Activated CD4-positive, CD25-positive, alpha-beta regulatory T cell (primary cell): Measurements from ENCODE around the gene TRAF4.
"Not testable (repeated sequence)": the region's sequence is repeated elsewhere in the genome, so short reads cannot be mapped to it uniquely, and the experiment has no call there.

Experiments used
- DNase-seq, 4 experiments: peaks; one replicate each; lab custom pipeline; 2025; lab: John Stamatoyannopoulos, UW

The TRAF4 gene

DNA sequence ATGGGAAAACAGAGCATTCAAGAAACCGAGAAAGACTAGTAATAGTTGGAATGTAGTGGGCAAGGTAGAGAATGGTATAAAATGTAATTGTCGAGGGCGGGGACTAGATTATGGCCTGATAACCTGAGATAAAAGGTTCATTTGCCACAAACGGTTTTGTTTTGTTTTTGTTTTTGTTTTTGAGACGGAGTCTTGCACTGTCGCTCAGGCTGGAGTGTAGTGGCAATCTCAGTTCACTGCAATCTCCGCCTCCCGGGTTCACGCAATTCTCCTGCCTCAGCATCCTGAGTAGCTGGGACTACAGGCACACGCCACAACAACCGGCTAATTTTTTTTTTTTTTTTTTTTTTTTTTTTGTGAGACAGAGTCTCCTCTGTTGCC is 13.9 kb upstream of the TRAF4 start:
- DNase-seq = no peak

DNA sequence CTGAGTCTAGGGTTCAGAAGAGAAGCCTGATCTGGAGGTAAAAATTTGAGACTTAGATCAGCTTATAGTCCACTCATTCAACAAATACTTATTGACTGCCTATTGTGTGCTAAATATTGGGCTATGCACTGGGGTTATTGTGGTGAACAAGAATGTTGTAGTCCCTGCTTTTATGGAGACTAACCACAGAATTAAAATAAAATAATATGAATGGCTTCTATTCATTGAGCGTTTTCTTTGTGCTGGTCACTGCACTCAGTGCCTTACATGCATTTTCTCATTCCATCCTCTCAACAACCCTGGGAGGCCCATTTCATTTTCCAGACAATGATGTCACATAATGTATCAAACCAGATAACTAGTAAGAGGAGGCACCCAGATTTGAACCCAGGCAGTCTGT is 10.5 kb upstream of the TRAF4 start:
- no peak for DNase-seq

DNA sequence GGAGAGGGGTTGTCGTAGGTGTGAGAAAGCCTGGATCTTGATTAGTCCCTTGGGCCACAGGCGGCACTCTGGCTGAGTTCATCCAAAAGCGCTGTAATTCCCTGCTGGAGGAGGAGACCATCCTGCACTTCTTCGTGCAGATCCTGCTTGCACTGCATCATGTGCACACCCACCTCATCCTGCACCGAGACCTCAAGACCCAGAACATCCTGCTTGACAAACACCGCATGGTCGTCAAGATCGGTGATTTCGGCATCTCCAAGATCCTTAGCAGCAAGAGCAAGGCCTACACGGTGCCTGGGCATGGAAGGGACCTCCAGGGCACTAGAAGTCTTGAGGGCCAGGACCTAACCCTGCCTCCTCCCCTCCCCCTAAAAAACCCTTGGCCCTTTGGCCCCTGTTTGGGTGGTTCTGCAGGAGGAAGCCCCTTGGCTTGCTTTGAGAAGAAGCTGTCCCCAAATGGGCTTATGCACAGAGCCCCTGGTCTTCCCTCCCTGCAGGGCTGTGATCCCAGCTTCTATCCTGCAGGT is 9.0 kb upstream of the TRAF4 start:
- DNase-seq = no peak

DNA sequence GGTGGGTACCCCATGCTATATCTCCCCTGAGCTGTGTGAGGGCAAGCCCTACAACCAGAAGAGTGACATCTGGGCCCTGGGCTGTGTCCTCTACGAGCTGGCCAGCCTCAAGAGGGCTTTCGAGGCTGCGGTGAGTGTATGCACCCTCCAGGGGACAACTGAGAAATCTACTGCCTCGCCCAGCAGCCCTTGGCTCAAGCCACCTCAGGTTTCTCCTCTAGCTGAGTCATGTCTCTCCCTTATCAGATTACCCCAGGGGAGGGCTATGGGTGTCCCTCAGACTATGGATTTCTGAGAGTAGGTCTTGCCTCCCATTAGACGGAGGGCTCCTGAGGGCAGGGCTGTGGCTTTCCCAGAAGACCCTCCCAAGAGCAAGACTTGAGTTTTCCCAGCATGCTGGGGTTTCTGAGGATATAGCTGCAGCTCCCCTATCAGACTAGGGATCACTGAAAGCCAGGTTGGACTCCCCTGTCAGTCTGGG is 8.5 kb upstream of the TRAF4 start:
- no peak for DNase-seq

DNA sequence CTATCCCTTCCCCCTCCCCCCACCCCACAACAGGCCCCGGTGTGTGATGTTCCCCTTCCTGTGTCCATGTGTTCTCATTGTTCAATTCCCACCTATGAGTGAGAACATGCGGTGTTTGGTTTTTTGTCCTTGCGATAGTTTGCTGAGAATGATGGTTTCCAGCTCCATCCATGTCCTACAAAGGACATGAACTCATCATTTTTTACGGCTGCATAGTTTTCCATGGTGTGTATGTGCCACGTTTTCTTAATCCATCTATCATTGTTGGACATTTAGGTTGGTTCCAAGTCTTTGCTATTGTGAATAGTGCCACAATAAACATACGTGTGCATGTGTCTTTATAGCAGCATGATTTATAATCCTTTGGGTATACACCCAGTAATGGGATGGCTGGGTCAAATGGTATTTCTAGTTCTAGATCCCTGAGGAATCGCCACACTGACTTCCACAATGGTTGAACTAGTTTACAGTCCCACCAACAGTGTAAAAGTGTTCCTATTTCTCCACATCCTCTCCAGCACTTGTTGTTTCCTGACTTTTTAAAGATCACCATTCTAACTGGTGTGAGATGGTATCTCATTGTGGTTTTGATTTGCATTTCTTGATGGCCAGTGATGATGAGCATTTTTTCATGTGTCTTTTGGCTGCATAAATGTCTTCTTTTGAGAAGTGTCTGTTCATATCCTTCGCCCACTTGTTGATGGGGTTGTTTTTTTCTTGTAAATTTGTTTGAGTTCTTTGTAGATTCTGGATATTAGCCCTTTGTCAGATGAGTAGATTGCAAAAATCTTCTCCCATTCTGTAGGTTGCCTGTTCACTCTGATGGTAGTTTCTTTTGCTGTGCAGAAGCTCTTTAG is 7.7 kb upstream of the TRAF4 start:
- DNase-seq = not testable (repeated sequence)

DNA sequence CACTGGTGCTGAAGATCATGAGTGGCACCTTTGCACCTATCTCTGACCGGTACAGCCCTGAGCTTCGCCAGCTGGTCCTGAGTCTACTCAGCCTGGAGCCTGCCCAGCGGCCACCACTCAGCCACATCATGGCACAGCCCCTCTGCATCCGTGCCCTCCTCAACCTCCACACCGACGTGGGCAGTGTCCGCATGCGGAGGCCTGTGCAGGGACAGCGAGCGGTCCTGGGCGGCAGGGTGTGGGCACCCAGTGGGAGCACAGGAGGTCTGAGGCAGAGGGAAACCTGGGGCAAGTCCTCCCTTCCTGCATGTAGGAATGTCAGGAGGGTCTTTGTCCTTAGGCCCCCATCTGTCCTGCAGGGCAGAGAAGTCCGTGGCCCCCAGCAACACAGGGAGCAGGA is 6.5 kb upstream of the TRAF4 start:
- no peak for DNase-seq

DNA sequence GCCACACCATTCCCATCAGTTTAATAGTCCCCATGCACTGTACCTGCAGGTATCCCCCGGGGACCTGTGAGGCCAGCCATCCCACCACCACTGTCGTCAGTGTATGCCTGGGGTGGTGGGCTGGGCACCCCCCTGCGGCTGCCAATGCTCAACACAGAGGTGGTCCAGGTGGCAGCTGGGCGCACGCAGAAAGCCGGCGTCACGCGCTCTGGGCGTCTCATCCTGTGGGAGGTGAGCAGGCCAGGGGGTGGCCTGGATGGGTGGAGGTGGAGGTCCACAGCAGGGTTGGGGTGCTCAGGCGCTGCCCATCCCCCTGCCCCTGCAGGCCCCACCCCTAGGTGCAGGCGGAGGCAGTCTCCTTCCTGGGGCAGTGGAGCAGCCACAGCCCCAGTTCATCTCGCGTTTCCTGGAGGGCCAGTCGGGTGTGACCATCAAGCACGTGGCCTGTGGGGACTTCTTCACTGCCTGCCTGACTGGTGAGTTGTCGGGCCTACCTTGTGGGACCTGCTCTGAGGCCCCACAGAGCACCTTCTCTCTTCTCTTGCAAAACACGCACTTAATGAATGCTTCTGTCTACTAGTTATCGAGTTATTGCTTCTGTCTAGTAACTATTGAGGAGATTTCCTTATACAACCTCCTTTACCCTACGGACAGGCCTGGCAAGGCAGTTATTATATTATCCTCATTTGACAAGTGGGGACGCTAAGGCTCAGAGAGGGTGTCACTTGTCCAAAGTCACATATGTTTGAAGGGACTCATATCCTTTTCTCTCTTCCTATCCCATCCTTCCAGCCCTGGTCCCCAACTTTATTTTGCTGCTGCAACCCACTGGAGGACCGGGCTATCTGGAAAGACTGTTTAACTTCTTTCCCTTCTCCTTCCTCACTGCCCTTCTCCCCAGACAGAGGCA is 5.8 kb upstream of the TRAF4 start:
- no peak for DNase-seq

DNA sequence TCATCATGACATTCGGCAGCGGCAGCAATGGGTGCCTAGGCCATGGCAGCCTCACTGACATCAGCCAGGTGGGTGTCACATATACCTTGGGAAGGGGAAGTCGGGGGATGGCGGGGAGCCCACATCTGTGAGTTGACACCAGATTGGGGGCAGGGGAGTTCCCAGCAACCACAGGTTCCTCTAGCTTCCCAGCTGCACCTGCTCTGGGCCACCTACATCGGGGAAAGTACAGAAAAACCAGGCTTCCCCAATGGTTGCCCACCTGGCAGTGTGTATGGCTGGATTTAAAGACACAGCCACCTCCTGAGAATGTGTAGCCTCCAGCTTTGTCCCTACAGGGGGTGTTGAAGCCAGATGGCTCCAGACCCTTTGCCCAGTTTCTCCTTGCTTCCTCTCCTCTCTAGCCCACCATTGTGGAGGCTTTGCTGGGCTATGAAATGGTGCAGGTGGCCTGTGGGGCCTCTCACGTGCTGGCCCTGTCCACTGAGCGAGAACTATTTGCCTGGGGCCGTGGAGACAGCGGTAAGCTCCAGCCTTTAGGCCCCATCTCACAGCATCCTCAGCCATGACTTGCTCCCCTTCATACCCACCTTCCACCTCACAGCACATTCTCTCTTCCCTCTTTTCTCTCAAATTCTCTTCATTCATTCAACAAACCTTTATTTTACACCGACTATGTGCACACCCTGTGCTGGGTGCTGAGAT is 5.0 kb upstream of the TRAF4 start:
- DNase-seq = no peak

DNA sequence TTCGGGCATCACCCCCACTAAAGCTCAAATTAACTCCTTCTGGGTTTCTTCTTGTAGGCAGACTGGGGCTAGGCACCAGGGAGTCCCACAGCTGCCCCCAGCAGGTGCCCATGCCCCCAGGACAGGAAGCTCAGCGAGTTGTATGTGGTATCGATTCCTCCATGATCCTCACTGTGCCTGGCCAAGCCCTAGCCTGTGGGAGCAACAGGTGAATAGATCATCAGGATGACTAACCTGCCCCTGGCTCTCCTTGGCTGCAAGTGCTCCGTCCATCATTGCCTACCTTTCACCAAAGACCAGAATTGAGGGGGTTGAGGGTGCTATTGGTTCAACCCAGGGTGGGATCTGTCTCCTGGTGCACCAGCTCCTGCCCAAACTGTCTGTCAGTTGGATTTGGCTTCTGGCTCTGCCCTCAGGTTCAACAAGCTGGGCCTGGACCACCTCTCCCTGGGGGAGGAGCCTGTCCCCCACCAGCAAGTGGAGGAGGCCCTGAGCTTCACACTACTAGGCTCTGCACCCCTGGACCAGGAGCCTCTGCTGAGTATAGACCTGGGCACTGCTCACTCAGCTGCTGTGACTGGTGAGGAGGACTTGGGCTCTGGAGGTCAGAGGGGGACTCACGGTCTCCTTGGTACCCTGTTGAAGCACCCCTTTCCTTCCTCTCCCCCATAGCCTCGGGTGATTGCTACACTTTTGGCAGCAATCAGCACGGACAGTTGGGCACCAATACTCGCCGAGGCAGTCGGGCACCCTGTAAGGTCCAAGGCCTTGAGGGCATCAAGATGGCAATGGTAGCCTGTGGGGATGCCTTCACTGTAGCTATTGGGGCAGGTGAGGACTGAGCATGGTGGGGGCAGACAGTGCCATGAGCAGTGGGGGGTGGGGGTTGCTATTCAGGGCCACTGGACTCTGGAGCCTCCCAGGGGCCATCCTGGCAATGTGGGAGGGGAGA is 3.1 kb upstream of the TRAF4 start:
- DNase-seq = no peak

DNA sequence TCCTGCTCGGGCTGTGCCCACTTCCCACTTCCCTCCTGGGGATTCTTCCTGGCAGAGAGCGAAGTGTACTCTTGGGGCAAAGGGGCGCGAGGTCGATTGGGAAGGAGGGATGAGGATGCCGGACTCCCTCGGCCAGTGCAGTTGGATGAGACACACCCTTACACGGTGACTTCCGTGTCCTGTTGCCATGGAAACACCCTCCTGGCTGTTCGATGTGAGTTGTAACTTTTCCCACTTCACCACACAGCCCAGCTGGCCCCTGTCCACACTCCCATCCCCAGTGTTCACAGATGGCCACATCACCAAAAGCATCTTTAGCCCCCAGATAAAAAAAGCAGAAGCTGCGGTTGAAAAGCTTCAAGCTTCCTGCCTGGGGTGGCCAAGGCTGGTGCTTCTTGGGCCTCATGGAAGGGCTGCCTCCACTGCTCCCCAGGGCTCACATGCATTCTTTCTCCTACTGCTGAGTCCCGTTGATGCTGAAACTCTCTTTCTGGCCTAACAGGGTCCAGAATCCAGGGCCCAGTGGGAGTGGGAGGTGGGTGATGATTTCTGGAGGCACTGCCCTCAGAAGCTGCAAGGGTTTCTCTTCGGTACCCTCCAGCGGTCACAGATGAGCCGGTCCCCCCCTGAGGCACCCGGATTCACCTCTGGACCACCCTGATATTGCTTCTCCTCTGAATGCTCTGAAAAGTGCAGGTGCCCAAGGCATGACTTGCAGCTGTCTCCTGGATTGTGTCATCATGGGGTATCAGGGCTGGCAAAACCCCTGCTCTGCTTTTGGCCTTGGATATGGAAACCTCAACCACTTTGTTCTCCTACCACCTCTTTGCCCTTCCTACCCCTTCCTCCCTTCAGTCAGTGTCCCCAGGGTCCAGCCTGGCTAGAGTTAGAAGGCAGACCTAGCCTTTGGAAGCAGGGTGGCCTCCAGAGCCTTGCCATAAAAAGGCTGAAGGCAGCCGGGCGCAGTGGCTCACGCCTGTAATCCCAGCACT is 2.2 kb upstream of the TRAF4 start:
- no peak for DNase-seq

DNA sequence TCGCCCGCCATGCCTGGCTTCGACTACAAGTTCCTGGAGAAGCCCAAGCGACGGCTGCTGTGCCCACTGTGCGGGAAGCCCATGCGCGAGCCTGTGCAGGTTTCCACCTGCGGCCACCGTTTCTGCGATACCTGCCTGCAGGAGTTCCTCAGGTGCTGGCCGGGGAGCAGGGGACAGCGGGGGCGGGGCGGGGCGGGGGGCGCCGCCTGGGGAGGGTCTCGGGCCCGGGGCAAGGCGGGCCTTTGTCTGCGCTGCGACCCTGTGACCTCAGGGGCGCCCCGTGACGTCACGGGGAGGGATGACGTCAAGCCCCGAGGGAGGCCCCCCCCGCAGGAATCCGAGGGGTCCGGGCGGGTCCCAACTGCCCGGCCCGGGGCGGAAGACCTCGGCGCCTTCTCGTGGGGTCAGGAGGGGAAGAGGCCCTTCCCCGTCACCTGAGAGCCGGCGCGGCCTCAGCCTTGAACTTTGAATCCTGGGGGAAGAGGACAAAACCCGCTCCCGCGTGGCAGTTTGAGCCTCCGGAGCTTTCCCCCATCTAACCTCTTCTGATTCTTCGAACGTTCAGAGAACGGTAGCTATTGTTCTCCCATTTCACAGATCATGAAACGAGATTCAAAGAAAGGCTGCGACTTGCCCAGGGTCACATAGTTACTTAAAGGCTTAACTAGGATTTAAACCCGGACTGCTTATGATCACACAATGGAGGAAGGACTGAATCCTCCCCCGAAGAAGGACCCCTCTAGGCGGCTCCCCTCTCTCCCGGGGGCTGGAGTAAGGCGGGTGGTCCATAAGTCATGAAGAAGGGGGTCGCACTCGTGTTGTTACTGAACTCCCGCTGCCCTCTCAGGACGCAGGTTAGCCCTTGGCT is 527 bp downstream of the TRAF4 start:
- DNase-seq = peak; percentile 31 to 56 (median 43)

DNA sequence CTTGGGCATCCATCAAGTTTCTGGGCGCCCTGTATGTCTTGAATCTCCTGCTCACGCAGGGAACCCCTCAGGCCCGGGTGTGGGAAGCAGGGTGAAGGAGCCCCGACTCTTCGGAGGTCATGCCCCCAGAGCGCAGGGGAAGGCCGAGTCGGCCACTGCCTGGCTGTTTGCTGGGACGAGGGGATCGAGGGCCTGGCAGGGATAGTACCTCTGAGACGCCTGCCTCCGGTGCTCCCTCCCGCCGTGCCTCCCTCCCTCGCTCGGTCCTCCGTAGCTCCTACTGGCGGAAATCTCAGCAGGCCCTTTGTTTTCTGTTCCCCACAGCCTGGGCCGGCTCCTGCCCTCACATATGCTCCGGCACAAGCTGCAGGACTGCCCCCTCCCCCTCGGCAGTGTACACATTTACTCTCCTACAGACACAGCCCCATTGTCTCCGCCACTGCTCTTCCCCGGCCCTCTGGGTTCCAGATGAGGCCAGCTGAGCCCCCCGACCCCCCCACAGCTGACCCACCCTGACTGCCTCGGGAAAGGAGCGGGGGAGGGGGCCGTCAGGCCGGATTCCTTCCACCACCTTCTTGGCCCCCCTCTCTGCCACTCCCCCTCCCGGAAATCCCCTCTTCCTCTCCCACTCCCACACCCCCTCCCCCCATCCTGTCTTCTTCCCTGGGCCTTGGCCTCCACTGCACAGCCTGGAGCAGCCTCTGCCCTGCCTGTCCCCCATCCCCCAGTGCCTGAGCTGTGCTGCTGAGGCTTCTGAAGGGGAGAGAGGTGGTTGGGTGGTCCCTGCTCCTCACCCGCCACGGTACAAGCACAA is 1.4 kb downstream of the TRAF4 start:
- DNase-seq = no peak

DNA sequence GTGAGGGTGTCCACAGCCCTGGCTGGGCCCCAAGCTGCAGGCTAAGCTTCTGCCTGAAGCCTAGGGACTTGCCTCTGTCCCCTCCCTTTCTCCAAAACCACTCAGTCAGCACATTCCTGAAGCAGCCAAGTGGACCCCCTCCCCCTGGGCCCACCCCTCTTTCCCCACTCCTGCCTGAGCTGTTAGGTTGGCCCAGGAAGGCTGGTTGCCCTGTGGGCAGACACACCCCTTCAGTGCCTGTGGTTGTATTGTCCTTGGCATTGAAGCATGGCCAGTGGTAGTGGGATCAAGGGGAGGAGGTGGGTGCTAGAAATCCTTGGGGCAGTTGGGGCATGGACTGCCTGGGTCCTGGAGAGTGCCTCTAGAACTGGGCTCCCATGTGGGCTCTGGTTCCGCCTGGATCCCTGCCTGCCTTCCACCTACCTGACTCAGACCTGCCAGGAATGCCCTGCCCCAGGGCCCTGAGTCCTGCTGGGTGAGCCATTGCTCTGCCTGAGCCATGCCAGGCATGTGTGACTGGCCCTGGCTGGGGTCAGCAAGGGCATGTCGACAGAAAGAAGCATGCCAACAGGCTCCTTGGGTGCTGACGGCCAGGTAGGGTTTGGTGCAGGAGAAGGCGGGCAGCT is 2.1 kb downstream of the TRAF4 start:
- DNase-seq = no peak

DNA sequence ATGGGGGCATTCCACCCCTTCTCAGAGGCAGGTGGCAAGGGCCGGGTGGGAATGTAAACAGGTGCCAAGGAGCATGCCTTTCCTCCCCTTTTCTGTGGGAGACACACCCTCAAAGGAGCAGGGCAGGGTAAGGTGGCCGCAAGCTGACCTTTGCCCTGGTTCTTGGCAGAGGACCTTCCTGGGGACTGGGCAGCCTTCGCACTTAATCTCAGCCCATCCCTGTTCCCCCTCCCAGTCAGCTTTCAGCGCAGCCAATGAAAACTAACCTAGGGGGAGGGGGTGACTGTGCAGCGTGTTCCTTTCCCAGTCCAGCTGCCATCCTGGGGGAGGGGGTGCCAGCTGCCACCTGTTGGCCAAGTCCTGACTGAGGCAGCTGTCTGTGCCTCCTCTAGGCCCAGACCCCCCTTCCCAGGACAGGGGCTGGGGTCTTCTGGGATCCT is 2.8 kb downstream of the TRAF4 start:
- no peak for DNase-seq

DNA sequence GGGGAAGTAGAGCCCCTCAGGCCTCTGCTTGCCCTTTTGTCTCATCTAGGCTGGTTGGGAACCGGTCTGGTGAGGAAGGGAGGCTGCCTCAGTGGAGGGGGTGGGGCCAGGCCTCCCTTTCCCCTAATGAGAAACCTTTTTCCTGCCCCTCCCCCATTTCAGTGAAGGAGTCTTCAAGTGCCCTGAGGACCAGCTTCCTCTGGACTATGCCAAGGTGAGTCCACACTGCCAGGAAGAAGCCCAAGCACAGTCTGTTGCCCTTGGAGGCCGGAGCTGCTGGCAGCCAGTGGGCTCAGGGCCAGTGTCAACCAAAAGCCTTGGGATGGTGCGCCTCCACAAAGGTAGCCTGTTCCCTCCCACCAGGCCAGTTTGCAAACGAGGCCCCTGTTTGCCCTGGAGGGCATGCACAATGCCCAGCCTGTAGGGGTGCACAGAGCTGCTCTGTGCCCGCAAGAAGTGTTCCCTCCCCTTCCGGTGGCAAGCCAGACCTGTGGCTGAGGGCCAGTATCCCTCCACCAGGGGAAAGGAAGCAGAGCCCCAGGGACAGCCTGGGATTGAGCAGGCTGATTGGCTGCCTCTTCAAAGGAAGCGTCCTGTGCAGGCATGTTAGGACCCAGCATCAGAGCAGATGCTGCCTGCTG is 3.4 kb downstream of the TRAF4 start:
- no peak for DNase-seq

DNA sequence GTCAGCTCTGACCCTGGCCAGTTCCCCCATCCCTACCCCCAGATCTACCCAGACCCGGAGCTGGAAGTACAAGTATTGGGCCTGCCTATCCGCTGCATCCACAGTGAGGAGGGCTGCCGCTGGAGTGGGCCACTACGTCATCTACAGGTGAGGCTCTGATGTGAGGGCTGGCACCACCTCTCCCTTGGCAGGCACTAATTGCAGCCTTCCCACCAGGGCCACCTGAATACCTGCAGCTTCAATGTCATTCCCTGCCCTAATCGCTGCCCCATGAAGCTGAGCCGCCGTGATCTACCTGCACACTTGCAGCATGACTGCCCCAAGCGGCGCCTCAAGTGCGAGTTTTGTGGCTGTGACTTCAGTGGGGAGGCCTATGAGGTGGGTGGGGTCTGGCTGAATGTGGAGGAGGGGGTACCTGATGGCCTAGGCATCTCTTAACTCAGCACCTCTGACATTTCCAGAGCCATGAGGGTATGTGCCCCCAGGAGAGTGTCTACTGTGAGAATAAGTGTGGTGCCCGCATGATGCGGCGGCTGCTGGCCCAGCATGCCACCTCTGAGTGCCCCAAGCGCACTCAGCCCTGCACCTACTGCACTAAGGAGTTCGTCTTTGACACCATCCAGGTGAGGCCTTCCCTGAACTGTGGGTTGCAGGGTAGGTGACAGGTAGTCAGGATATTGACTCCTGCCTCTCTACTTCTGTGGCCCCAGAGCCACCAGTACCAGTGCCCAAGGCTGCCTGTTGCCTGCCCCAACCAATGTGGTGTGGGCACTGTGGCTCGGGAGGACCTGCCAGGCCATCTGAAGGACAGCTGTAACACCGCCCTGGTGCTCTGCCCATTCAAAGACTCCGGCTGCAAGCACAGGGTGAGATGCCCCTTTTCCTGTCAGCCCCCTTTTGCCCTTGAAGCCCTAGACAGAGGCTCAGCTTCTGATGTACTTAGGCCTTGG is 4.3 kb downstream of the TRAF4 start:
- no peak for DNase-seq
